GM13977 (cell line): ENCODE results near the gene ZSWIM4.

ENCODE experiments used
- DNase-seq: peaks from one replicate; pipeline ENCODE4 v3.0.0; 2012; ENCODE audit warnings: low spot score
- in situ Hi-C: fragments of 300-500 bp; cut with MboI; formaldehyde crosslinking; loops from one replicate; pipeline ENCODE4 v1.12.0; 2022; ENCODE audit warnings: low sequenced_read_pairs, low pct_unique_long_range_greater_than_20kb, mixed read lengths, inconsistent platforms; ENCODE audit not compliant: unreplicated experiment
- TF ChIP-seq, protein P1 (sequence below): IDR thresholded peaks from 2 replicates; pipeline ENCODE4 v1.5.1; 2012; ENCODE audit warnings: mild to moderate bottlenecking, control low read depth; ENCODE audit not compliant: insufficient read depth; ENCODE audit errors: extremely low read depth, missing control alignments

The ZSWIM4 gene

DNA sequence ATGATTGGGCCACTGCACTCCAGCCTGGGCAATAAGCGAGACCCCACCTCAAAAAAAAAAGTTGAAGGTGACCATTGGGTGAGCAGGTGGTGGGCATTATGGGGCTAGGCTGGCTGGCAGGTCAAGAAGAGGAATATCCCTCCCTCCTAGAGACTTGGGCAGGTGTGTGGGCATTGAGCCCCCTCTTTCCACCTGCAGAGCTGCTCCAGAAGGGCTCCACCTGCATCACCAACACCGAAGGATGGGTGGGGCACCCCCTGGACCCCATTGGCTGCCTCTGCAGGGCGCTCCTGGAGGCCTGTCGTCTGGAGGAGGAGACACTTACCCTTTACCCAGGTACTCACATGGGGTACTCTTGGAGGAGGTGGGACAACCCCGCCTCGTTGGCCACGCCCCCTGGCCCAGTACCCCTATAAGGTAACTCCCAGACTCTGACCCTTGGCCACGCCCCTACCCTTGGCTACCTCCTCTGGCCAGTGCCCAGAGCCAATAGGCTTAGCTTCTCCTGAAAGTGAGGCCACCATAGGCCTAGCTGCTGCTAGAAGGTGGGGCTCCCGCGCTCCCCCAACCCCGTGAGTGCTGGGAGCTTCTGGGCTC is 21.9 kb downstream of the ZSWIM4 start:
- TF ChIP-seq, protein P1, sequence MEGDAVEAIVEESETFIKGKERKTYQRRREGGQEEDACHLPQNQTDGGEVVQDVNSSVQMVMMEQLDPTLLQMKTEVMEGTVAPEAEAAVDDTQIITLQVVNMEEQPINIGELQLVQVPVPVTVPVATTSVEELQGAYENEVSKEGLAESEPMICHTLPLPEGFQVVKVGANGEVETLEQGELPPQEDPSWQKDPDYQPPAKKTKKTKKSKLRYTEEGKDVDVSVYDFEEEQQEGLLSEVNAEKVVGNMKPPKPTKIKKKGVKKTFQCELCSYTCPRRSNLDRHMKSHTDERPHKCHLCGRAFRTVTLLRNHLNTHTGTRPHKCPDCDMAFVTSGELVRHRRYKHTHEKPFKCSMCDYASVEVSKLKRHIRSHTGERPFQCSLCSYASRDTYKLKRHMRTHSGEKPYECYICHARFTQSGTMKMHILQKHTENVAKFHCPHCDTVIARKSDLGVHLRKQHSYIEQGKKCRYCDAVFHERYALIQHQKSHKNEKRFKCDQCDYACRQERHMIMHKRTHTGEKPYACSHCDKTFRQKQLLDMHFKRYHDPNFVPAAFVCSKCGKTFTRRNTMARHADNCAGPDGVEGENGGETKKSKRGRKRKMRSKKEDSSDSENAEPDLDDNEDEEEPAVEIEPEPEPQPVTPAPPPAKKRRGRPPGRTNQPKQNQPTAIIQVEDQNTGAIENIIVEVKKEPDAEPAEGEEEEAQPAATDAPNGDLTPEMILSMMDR, result no peak
- peak; percentile 74 for DNase-seq
- in situ Hi-C loops, result no loop called here

DNA sequence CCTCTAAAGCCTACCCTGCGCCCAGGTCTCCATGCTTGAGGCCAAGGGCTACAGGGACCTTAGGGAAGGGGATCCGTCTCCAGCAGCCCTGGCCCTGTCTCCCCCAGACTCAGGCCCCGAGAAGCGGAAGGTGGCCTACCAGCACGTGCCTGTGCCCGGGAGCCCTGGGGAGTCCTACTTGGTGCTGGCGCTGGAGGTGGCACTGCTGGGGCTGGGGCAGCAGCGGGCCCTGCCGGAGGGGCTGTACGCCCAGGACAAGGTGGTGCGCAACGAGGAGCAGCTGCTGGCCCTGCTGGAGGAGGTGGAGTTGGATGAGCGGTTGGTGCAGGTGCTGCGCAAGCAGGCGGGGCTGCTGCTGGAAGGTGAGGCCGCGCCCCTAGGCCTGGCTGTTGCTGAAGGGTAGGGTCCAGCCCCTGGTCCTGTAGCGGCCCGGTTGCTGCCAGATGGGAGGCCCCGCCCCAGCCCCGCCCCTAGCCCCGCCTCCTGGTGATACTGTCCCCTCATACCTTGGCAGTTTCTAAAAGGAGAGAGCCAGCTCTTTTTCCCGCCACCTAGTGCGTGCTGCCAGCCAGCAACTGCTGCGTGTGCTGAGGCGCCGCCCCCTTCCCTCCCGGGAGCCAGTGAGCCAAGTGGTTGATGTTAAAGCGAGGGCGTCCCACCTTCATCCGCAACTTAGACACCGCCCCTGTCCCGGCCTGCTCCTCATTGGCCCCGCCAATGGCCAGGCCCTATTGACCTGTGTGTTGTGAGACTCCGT is 22.6 kb downstream of the ZSWIM4 start:
- in situ Hi-C loops, result no loop called here
- TF ChIP-seq, protein P1, result no peak
- DNase-seq, result no peak

DNA sequence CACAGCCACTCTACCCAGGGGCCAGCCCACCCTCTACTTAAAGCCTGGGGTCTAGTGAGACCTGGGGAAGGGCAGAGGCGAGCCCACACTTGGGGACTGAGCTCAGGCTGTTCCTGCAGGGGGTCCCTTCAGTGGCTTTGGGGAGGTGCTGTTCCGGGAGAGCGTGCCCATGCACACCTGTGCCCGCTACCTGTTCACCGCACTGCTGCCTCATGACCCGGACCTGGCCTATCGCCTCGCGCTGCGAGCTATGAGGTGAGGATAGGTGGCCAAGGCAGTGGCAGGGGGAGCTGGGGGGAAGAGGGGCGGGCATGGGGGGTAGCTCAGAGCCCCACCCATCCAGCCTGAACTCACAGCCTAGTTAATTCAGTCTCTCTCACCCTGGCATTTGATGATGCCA is 24.0 kb downstream of the ZSWIM4 start:
- TF ChIP-seq, protein P1, result no peak
- DNase-seq, result no peak
- in situ Hi-C loops, result no loop called here

DNA sequence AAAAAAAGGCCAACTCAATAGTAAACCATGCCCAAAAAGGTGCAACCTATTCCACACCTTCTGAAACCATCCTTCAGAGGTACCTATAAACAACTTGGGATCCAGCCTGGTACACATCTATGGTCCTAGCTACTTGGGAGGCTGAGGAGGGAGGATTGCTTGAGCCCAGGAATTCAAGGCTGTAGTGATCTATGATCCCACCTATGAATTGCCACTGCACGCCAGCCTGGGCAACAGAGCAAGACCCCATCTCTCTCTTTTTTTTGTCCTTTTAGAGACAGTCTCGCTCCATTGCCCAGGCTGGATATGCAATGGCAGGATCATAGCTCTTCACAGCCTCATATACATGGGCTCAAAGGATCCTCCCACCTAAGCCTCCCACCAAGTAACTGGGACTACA is 26.0 kb downstream of the ZSWIM4 start:
- TF ChIP-seq, protein P1, result no peak
- DNase-seq, result no peak
- in situ Hi-C loops, result no loop called here

DNA sequence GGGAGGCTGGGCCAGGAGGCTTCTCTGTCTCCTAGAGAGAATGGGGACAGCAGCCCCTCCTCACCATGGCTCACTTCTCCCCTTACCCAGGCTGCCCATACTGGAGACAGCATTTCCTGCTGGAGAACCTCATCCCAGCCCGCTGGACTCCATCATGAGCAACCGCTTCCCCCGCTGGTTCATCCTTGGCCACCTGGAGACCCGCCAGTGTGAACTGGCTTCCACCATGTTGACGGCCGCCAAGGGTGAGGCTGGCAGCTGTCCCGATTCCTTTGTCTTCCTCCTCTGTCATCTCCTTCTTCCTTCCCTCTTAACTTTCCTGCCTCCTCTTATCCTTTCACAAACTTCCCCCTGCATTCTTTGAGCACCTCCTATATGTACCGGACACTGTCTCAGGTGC is 28.0 kb downstream of the ZSWIM4 start:
- TF ChIP-seq, protein P1, result no peak
- in situ Hi-C loops, result no loop called here
- no peak for DNase-seq

DNA sequence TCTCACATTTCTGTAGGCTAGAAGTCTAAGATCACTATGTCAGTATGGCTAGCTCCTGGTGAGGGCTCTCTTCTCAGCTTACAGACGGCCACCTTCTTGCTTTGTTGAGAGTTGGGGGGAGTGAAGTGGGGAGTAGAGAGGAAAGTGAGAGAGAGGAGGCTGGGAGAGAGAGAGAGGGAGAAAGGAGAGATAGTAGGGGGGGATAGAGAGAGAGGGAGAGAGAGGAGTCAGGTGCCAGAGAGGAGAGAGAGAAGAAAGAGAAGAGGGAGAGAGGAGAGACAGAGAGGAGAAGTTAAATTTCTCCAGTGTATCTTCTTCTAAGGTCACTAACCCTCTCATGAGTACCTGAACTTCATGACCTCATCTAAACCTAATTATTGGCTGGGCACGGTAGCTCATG is 28.7 kb downstream of the ZSWIM4 start:
- in situ Hi-C loops, result no loop called here
- no peak for DNase-seq
- TF ChIP-seq, protein P1, result no peak
